ENCODE measurements around the gene ZNHIT1.

DNA sequence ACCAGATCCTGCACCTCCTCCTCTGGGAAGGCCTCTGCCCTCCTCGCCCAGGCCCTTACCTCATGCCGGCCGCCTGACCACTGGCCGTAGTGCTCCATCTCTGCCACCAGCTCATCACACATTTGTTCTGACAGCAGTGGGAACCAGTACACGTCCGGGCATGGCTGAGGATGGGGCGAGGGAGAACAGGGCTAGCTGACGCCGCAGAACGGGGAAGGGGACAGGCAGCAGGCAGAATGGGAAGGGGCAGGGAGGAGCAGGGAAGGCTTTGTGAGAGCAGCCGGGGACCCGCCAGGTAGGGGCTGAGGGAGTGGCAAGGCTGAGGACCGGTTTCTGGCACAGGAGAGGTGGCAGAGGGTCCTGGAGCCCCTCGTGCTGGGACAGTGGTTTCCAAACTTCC lies 9.2 kb upstream of the ZNHIT1 start:
- TF ChIP-seq ARNT (IDR thresholded peaks at IDR 0.05) (no peak), FOXM1 (IDR thresholded peaks at IDR 0.05; ENCODE audit: borderline replicate concordance) (no peak), SP1 (IDR thresholded peaks at IDR 0.05) (no peak), CTBP1 (IDR thresholded peaks at IDR 0.05; ENCODE audit: borderline replicate concordance) (no peak), FOXK2 (IDR thresholded peaks at IDR 0.05) (no peak), TARDBP (IDR thresholded peaks at IDR 0.05) (no peak), ELF4 (IDR thresholded peaks at IDR 0.05) (no peak), BHLHE40 (IDR thresholded peaks at IDR 0.05; ENCODE audit: borderline replicate concordance) (no peak), ZNF384 (IDR thresholded peaks at IDR 0.05) (no peak), SUZ12 (IDR thresholded peaks at IDR 0.05) (no peak), NFRKB (IDR thresholded peaks at IDR 0.05) (no peak), L3MBTL2 (conservative IDR thresholded peaks at IDR 0.05) (no peak)
- TF ChIP-seq, protein P1, sequence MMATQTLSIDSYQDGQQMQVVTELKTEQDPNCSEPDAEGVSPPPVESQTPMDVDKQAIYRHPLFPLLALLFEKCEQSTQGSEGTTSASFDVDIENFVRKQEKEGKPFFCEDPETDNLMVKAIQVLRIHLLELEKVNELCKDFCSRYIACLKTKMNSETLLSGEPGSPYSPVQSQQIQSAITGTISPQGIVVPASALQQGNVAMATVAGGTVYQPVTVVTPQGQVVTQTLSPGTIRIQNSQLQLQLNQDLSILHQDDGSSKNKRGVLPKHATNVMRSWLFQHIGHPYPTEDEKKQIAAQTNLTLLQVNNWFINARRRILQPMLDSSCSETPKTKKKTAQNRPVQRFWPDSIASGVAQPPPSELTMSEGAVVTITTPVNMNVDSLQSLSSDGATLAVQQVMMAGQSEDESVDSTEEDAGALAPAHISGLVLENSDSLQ (IDR thresholded peaks at IDR 0.05), result no peak

All from HEK293T (cell line).